Mucosa of stomach (tissue), 1 donor: ENCODE measurements around the gene NRGN.

Experiments used
- H3K27me3 ChIP-seq: one replicate; pipeline ENCODE4 v1.7.0; 2013; ENCODE audit warnings: mild to moderate bottlenecking, low read length; ENCODE audit not compliant: control insufficient read depth, insufficient read depth
- H3K36me3 ChIP-seq: one replicate; pipeline ENCODE4 v1.7.0; 2013; ENCODE audit warnings: low read length; ENCODE audit not compliant: control insufficient read depth, insufficient read depth
- H3K4me1 ChIP-seq: one replicate; pipeline ENCODE4 v1.7.0; 2013; ENCODE audit warnings: mild to moderate bottlenecking, low read length; ENCODE audit not compliant: control insufficient read depth, insufficient read depth
- H3K4me3 ChIP-seq: one replicate; pipeline ENCODE4 v1.7.0; 2013; ENCODE audit warnings: low read length
- H3K9ac ChIP-seq: one replicate; pipeline ENCODE4 v1.7.0; 2013; ENCODE audit warnings: mild to moderate bottlenecking, low read length, moderate library complexity
- H3K9me3 ChIP-seq: one replicate; pipeline ENCODE4 v1.7.0; 2013; ENCODE audit warnings: mild to moderate bottlenecking, low read length, moderate library complexity; ENCODE audit not compliant: control insufficient read depth
- donor health status: Pancreatic carcinoma.

NRGN gene

DNA sequence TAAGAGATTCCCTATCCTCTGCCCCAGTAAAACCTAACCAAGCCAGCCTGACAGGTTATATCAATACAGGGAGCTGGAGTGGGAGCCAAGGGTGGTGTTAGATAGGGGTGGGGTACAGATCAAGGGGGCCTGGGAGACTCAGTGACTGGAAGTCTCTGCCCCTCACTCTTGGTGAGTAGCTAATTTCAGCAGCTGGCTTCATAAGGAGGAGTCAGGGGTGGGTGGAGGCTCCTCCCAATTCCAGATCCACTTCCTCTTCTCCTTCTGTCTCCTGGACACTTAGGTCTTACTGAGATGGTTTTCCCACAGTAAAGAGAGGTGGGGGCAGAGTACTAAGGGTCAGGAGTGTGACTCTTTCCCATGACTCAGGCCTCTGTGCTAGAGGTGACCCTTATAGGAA lies 13.5 kb downstream of the NRGN start:
- Histone ChIP-seq H3K9me3 (no peaks in the 10 kb centered on the region), H3K4me3 (peak overlapping the region; percentile 22), H3K4me1 (peaks cover 44% of the 10 kb centered on the region), H3K9ac (peak overlapping the region; percentile 97), H3K36me3 (peaks cover 7% of the 10 kb centered on the region), H3K27me3 (peaks cover 9% of the 10 kb centered on the region)

DNA sequence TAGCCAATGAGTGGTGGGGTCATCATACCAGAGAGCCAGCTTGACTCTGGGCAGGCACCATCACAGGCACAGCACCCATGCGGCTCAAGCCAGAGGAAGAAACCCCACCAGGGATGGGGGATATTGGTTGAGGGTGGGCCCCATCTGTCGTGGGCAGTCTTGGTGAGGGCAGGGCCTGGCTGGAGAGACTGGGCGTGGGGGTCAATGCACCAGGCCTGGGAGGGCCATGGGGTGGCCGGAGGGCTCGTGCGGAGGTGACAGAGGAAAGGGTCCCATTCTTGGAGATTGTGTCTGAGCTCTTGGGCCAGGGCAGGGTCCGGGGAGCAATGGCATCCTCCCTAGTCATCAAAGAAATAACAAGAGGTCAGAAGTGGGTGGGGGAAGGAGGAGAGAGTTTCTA lies 13.9 kb downstream of the NRGN start:
- Histone ChIP-seq H3K36me3 (peaks cover 3% of the 10 kb centered on the region), H3K9ac (no peak overlapping the region), H3K4me3 (peak overlapping the region; percentile 22), H3K9me3 (no peaks in the 10 kb centered on the region), H3K27me3 (peaks cover 13% of the 10 kb centered on the region), H3K4me1 (peaks cover 44% of the 10 kb centered on the region)

GRCh38 chr11:124754309-124754708 lies 14.6 kb downstream of the NRGN start:
- H3K27me3 ChIP-seq = peaks cover 19% of the 10 kb centered on the region
- H3K4me3 ChIP-seq = no peak overlapping the region
- H3K36me3 ChIP-seq = no peaks in the 10 kb centered on the region
- no peaks in the 10 kb centered on the region for H3K9me3 ChIP-seq
- no peak overlapping the region for H3K9ac ChIP-seq
- H3K4me1 ChIP-seq = peaks cover 44% of the 10 kb centered on the region

DNA sequence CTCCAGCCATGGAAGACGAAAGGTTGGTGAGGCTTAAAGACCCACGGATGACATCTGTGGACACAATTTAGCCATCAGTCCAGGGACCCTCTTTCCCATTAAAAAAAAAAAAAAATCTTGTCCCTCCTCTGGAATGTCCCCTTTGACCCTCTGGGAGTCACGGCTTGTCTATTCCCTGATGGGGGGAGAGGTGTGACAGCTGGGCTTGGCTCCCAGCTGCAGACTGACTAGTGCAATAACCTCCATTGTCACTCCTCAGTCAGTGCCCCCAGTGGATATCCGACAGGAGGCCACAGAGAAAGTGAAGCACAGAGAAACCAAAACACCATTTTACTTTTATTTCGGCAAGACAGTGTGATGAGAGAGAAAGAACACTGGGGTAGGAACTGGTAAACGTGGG lies 15.0 kb downstream of the NRGN start:
- Histone ChIP-seq H3K9ac (no peak overlapping the region), H3K27me3 (peaks cover 23% of the 10 kb centered on the region), H3K36me3 (no peaks in the 10 kb centered on the region), H3K4me1 (peaks cover 44% of the 10 kb centered on the region), H3K9me3 (no peaks in the 10 kb centered on the region), H3K4me3 (no peak overlapping the region)

DNA sequence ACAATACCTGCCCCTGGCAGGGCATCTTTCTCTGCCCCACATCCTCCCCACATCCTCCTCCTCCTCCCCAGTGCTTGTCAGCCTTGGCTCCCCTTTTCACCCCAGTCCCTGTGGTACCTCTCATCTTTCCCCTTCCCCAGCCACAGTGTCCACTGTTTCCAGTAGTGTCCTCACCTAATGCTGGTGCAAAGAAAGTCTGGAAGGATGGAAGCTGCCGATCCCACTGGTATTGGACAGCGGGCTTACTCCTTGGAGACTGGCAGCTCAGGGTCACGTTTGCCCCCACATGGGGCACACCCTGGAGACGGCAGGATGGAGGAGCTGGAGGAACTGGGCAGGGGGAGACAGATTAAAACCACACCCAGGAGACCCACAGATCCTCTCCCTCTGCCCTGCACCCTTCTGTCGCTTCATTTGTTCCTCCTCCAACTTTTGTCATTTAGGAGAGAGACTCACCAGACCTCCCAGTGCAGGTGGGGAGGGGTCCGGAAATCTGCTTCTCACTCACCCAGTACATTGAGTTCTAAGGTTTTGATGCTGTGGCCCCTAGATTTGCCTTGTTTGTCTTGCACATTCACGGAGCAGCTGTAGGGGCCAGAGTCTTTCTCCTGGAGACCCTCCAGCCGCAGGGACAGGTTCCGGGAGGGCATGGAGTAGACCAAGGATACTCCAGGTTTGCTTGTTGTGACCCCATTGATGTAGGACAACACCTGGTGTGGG lies 16.5 kb downstream of the NRGN start:
- no peak overlapping the region for H3K9ac ChIP-seq
- no peaks in the 10 kb centered on the region for H3K36me3 ChIP-seq
- peaks cover 38% of the 10 kb centered on the region for H3K27me3 ChIP-seq
- no peak overlapping the region for H3K4me3 ChIP-seq
- H3K9me3 ChIP-seq = no peaks in the 10 kb centered on the region
- H3K4me1 ChIP-seq = peaks cover 55% of the 10 kb centered on the region

DNA sequence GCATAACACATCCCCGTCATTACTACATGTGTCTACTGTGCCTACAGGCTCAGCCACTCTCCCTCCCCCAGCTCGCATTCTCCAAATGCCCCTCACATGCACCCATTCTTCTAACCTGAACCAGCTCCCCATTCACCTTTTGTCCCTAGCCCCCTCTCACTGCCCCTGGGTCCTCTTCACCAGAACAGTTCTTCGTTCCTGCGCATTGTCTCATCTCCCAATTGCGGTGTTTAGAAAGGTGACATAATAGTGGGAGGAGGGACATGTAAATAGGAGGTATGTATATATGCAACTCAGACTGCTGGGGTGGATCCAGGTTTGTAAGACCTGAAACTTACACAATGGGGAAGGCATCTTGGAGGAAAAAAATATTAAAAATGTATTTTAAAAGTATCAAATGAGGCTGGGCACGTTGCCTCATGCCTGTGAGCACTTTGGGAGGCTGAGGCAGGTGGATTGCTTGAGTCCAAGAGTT lies 17.0 kb downstream of the NRGN start:
- Histone ChIP-seq H3K4me1 (peaks cover 61% of the 10 kb centered on the region), H3K9ac (no peak overlapping the region), H3K36me3 (no peaks in the 10 kb centered on the region), H3K9me3 (no peaks in the 10 kb centered on the region), H3K27me3 (peaks cover 38% of the 10 kb centered on the region), H3K4me3 (no peak overlapping the region)

DNA sequence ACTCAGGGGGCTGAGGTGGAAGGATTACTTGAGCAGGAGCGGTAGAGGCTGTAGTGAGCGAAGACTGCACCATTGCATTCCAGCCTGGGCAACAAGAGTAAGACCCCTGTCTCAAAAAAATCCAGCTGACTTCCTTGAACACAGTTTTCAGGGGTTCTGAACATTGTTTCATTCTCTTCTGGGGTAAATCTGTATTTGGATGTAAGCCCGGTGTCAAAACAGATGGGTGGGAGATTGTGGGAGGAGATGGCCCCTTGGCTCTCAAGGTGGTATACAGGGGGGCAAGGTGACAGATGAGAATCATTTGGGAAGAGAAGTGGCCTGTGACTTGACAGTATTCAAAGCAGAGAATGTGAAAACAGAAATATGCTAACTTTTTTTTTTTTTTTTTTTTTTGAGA lies 17.6 kb downstream of the NRGN start:
- no peak overlapping the region for H3K9ac ChIP-seq
- no peak overlapping the region for H3K4me3 ChIP-seq
- H3K36me3 ChIP-seq = no peaks in the 10 kb centered on the region
- H3K9me3 ChIP-seq = no peaks in the 10 kb centered on the region
- peaks cover 63% of the 10 kb centered on the region for H3K4me1 ChIP-seq
- peaks cover 37% of the 10 kb centered on the region for H3K27me3 ChIP-seq

- Histone ChIP-seq H3K9me3 (no peaks in the 10 kb centered on the region), H3K27me3 (peaks cover 37% of the 10 kb centered on the region), H3K36me3 (no peaks in the 10 kb centered on the region), H3K4me1 (peaks cover 56% of the 10 kb centered on the region), H3K4me3 (no peak overlapping the region), H3K9ac (peak overlapping the region; percentile 38)
These were observed 18.9 kb downstream of the NRGN start for GRCh38 chr11:124758355-124759265.

DNA sequence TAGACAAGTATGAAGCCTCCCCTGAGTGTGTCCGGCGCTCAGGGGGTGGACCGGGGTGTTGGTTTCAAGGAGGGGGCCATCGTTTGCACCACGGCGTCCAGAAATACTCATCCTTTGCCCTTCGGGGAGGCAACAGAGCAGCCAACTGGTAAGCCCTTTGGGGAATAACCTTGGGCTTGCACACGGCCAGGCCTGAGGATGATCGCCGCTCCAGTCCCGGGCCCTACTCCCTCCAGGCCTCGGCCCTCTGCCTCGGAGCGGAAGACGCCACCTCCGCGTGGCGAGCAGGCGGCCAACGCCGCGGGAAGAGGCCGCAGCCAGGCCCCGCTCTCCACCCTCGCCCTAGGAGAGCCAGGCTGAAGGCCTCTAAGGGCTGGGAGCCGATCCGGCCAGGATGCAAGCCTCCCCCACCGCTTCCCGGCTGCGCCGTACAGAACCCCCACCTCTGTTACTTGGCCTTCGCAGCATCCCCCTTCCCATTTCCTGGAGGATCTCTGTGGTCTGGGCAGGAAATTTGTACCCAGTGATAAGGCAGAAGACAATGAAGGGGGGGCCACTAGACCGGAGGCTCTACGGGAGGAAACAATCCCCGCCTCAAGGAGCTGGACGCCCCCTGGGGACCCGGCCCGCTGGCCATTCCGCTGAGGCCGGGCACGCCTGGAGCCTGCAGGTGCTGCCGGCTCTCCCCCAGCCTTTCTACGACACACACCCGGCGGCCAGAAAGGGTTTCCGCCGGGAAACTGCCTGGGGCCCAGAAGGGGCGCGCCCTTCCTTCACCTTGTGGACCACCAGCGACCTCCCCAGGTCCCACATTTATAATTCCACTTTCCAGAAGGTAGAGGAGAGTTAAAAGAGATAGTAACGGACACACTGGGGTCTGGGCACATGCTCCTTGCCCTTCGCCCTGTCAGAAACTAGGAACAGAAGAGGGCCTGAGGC lies 19.8 kb downstream of the NRGN start:
- Histone ChIP-seq H3K36me3 (no peaks in the 10 kb centered on the region), H3K9ac (peak overlapping the region; percentile 38), H3K27me3 (peaks cover 37% of the 10 kb centered on the region), H3K4me3 (no peak overlapping the region), H3K9me3 (no peaks in the 10 kb centered on the region), H3K4me1 (peaks cover 51% of the 10 kb centered on the region)

DNA sequence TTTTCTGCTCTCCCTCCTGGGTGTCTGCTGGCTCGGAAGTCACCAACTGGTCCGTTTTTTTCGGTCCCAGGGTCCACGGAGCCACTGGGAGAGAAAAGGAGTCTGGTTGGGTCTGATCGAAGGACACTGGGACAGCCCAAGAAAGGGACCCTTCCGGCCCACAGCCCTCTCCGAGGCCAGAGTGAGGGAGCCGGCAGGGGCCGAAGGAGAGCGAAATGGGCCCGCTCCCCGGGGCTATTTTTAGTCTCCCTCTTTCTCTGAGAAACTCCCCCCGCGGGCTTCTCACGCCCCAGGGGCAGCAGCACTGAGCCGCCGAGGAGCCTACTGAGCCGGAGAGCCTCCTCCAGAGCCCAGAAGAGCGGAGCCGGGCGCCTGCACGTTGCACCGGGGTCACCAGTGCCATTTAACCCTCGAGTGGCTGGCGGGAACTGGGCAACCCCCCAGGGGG lies 20.5 kb downstream of the NRGN start:
- Histone ChIP-seq H3K4me3 (no peak overlapping the region), H3K9ac (no peak overlapping the region), H3K27me3 (peaks cover 37% of the 10 kb centered on the region)

DNA sequence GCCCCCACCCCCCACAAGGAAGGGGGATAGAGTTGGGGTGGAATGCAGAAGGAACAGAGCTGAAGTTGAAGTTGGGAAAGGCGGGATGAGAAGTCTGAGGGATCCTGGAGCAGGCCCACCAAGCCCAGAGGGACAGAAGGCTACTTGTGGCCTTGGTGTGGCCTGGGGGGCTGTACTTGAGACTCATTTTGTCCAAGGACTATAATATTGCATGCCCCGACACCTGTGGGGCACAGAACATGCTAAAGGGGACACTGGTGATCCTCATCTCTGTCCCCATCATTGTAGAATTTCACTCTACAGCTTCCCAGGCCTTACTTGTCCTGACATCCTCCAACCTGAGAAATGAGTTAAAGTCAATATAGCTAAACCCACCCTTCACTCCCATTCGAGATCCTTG lies 21.1 kb downstream of the NRGN start:
- Histone ChIP-seq H3K4me1 (peaks cover 50% of the 10 kb centered on the region), H3K36me3 (no peaks in the 10 kb centered on the region), H3K4me3 (no peak overlapping the region), H3K27me3 (peaks cover 37% of the 10 kb centered on the region), H3K9me3 (no peaks in the 10 kb centered on the region), H3K9ac (peak overlapping the region; percentile 16)

More for the DNA sequence above, 20.5 kb downstream of the NRGN start:
- Histone ChIP-seq H3K36me3 (no peaks in the 10 kb centered on the region), H3K4me1 (peaks cover 50% of the 10 kb centered on the region), H3K9me3 (no peaks in the 10 kb centered on the region)
